ENCODE data around the gene TRERF1.

DNA sequence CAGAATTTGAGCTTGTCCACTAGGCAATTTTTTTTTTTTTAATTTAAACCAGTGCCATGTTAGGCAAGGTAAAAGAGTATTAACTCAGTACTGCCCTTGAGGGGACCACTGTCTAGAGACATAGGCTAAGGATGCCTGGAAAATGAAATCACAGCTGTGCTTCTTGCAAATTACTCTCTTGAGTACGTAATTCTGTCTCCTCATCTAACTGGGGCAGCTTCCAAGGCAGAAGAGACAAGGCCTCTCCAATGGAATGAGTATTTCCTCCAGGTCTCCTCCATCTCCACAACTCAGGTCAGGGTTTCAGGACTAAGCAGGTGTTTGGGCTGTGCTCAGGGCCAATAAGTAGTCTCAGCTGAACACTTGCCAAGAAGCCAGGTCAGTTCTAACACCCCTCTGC, 200.2 kb downstream of the TRERF1 start:
- TF ChIP-seq, protein P1, sequence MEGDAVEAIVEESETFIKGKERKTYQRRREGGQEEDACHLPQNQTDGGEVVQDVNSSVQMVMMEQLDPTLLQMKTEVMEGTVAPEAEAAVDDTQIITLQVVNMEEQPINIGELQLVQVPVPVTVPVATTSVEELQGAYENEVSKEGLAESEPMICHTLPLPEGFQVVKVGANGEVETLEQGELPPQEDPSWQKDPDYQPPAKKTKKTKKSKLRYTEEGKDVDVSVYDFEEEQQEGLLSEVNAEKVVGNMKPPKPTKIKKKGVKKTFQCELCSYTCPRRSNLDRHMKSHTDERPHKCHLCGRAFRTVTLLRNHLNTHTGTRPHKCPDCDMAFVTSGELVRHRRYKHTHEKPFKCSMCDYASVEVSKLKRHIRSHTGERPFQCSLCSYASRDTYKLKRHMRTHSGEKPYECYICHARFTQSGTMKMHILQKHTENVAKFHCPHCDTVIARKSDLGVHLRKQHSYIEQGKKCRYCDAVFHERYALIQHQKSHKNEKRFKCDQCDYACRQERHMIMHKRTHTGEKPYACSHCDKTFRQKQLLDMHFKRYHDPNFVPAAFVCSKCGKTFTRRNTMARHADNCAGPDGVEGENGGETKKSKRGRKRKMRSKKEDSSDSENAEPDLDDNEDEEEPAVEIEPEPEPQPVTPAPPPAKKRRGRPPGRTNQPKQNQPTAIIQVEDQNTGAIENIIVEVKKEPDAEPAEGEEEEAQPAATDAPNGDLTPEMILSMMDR (IDR thresholded peaks at IDR 0.05 in 4 of 5, conservative IDR thresholded peaks at IDR 0.05 in 1 of 5) = no peak
- TF ChIP-seq POLR2A (IDR thresholded peaks at IDR 0.05) = no peak

Measured in gastrocnemius medialis (tissue), 4 donors.